ES-I3 (cell line): ENCODE data around the gene SEZ6L2.
"Not testable (repeated sequence)": the region's sequence is repeated elsewhere in the genome, so short reads cannot be mapped to it uniquely, and the experiment has no call there.

ENCODE experiments used
- H3K36me3 ChIP-seq: 2 replicates; pipeline ENCODE4 v1.6.1; 2013; ENCODE audit warnings: mild to moderate bottlenecking, low read length, control low read depth, moderate library complexity; ENCODE audit not compliant: insufficient read depth
- H3K4me1 ChIP-seq: 2 replicates; pipeline ENCODE4 v1.6.1; 2013; ENCODE audit warnings: mild to moderate bottlenecking, control low read depth, low read length; ENCODE audit not compliant: insufficient read depth
- H3K9ac ChIP-seq: 2 replicates; pipeline ENCODE4 v1.6.1; 2013; ENCODE audit warnings: low read depth, mild to moderate bottlenecking, low read length, moderate library complexity
- H3K9me3 ChIP-seq: 2 replicates; pipeline ENCODE4 v1.6.1; 2013; ENCODE audit warnings: mild to moderate bottlenecking, low read length, moderate library complexity; ENCODE audit not compliant: control insufficient read depth, insufficient read depth

The SEZ6L2 gene

GRCh38 chr16:29843931-29844330 lies 55.4 kb downstream of the SEZ6L2 start:
- H3K4me1 ChIP-seq, result no peaks in the 10 kb centered on the region

GRCh38 chr16:29842732-29843346 lies 56.5 kb downstream of the SEZ6L2 start:
- Histone ChIP-seq H3K9ac (no peak overlapping the region), H3K36me3 (no peaks in the 10 kb centered on the region), H3K9me3 (no peaks in the 10 kb centered on the region), H3K4me1 (no peaks in the 10 kb centered on the region)

More at GRCh38 chr16:29843931-29844330, 55.4 kb downstream of the SEZ6L2 start:
- H3K9ac ChIP-seq, result no peak overlapping the region
- no peaks in the 10 kb centered on the region for H3K36me3 ChIP-seq
- no peaks in the 10 kb centered on the region for H3K9me3 ChIP-seq

GRCh38 chr16:29841631-29842030 lies 57.7 kb downstream of the SEZ6L2 start:
- Histone ChIP-seq H3K4me1 (no peaks in the 10 kb centered on the region), H3K9me3 (no peaks in the 10 kb centered on the region), H3K9ac (no peak overlapping the region), H3K36me3 (no peaks in the 10 kb centered on the region)

DNA sequence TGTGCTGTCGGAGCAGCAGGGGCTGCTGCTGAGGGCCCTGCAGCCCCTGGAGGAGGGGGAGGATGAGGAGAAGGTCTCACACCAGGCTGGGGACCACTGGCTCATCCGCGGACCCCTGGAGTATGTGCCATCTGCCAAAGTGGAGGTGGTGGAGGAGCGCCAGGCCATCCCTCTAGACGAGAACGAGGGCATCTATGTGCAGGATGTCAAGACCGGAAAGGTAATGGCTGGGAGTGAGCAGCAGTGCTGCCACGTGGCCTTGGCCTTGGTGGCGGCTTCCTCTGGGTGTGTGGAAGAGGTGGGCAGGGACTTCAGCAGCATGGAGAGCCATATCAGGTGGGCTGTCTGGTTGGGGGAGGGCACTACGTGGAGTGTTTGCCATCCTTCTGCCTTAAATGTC lies 59.1 kb downstream of the SEZ6L2 start:
- Histone ChIP-seq H3K36me3 (no peaks in the 10 kb centered on the region), H3K9me3 (no peaks in the 10 kb centered on the region), H3K9ac (no peak overlapping the region), H3K4me1 (no peaks in the 10 kb centered on the region)

GRCh38 chr16:29839822-29840221 lies 59.5 kb downstream of the SEZ6L2 start:
- H3K4me1 ChIP-seq, result no peaks in the 10 kb centered on the region
- no peaks in the 10 kb centered on the region for H3K9me3 ChIP-seq
- no peak overlapping the region for H3K9ac ChIP-seq
- no peaks in the 10 kb centered on the region for H3K36me3 ChIP-seq

- Histone ChIP-seq H3K9ac (no peak overlapping the region), H3K4me1 (no peaks in the 10 kb centered on the region), H3K36me3 (no peaks in the 10 kb centered on the region; the same call in 1 of the 2 replicates), H3K9me3 (no peaks in the 10 kb centered on the region)
Observed at GRCh38 chr16:29837841-29838240, 61.5 kb downstream of the SEZ6L2 start.

DNA sequence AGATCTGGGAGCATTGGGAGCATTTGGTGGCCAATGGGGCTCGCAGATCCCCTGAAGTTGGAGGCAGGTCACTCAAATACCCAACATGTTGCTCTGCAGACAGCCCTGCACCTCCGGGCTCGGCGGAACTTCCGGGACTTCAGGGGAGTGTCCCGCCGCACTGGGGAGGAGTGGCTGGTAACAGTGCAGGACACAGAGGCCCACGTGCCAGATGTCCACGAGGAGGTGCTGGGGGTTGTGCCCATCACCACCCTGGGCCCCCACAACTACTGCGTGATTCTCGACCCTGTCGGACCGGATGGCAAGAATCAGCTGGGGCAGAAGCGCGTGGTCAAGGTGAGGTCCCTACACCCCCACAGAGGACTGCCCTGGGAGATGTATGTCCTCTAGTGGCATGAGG lies 62.7 kb downstream of the SEZ6L2 start:
- no peaks in the 10 kb centered on the region for H3K9me3 ChIP-seq
- no peak overlapping the region for H3K9ac ChIP-seq
- no peaks in the 10 kb centered on the region; the same call in 1 of the 2 replicates for H3K36me3 ChIP-seq
- no peaks in the 10 kb centered on the region for H3K4me1 ChIP-seq

- Histone ChIP-seq H3K36me3 (no peaks in the 10 kb centered on the region; the same call in 1 of the 2 replicates), H3K9ac (no peak overlapping the region), H3K4me1 (no peaks in the 10 kb centered on the region), H3K9me3 (no peaks in the 10 kb centered on the region)
Observed at GRCh38 chr16:29835926-29836325, 63.4 kb downstream of the SEZ6L2 start.

DNA sequence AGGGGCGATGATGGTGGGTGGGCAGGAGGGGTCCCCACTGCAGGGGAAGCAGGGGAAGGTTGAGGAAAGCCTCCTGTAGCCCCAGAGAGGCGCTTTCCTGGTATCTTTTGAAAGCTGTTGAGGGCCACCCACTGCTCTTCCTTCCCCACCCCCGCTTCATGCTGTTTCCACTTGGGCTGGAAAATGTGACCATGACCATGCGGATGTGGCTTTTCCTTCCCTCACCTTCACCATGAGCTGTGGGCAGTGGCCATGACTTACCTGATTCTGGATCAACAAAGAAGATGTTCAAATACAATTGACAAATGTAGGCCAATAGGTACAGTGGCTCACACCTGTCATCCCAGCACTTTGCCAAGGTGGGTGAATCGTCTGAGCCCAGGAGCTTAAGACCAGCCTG lies 65.3 kb downstream of the SEZ6L2 start:
- Histone ChIP-seq H3K9me3 (no peaks in the 10 kb centered on the region), H3K4me1 (no peaks in the 10 kb centered on the region), H3K9ac (no peak overlapping the region), H3K36me3 (no peaks in the 10 kb centered on the region; the same call in 1 of the 2 replicates)

- not testable (repeated sequence) for H3K9ac ChIP-seq, H3K4me1 ChIP-seq, H3K36me3 ChIP-seq, H3K9me3 ChIP-seq
Observed at GRCh38 chr16:29833219-29833618, 66.1 kb downstream of the SEZ6L2 start.

GRCh38 chr16:29831490-29831889 lies 67.9 kb downstream of the SEZ6L2 start:
- Histone ChIP-seq H3K4me1 (no peaks in the 10 kb centered on the region), H3K9me3 (no peaks in the 10 kb centered on the region), H3K36me3 (no peaks in the 10 kb centered on the region; the same call in 1 of the 2 replicates), H3K9ac (no peak overlapping the region)

- H3K36me3 ChIP-seq, result no peaks in the 10 kb centered on the region; the same call in 1 of the 2 replicates
Observed at GRCh38 chr16:29830774-29831173, 68.6 kb downstream of the SEZ6L2 start.

GRCh38 chr16:29826342-29826695 lies 73.0 kb downstream of the SEZ6L2 start:
- no peak overlapping the region for H3K9ac ChIP-seq

More at GRCh38 chr16:29830774-29831173, 68.6 kb downstream of the SEZ6L2 start:
- Histone ChIP-seq H3K9ac (no peak overlapping the region), H3K4me1 (peaks cover 4% of the 10 kb centered on the region; the same call in 1 of the 2 replicates), H3K9me3 (no peaks in the 10 kb centered on the region)

DNA sequence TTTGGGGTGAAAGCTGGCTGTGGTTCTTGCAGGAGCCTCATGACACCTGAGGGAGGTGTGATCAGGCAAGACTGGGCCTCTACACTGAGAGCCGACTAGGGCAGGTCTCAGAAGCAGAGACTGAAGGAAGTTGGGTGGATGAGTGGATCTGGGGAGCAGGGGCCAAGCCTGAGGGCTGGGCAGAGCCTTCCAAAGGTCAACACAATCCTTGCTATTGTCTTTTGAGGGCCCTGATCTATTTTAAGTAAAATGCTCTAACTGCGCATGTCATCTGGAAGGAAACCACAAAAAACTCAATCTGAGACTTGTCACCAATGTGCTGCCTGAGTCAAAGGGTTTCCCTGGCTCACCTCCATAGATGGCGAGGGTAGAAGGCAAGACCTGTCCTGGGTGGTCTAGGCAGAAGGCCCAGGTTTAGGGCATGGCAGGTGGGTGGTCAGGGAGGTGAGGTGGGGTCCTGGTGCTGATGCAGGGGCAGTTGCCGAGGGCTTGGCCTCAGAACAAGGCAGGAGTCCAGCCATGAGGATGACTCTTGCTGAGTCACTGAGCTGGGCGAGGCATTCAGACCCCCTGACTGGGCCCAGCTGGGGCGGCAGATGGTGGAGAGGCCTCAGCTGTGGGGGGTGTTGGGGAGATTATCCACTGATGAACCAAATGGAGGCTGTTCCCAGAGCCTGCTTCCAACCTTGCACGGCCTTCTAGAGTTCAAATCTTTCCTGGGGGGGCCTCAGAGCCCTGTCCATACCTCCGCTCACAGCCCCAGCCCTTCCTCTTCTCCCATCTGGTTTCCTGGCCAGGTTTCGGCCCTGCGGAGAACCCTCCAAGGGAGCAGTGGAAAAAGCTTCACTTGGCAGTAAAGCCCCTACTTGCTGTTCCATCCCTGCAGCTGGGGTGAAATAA lies 74.0 kb downstream of the SEZ6L2 start:
- no peak overlapping the region for H3K9ac ChIP-seq
- H3K4me1 ChIP-seq, result peaks cover 36% of the 10 kb centered on the region; the same call in 1 of the 2 replicates
- H3K9me3 ChIP-seq, result no peaks in the 10 kb centered on the region
- no peaks in the 10 kb centered on the region for H3K36me3 ChIP-seq

More at GRCh38 chr16:29826342-29826695, 73.0 kb downstream of the SEZ6L2 start:
- Histone ChIP-seq H3K4me1 (peaks cover 31% of the 10 kb centered on the region; the same call in 1 of the 2 replicates), H3K36me3 (no peaks in the 10 kb centered on the region), H3K9me3 (no peaks in the 10 kb centered on the region)
